HG03039 (cell line): Measurements from ENCODE around the gene QKI.
"Not testable (repeated sequence)": the region's sequence is repeated elsewhere in the genome, so short reads cannot be mapped to it uniquely, and the experiment has no call there.

Experiments
- ATAC-seq: cut with Tn5 transposase; IDR thresholded peaks from one replicate; pipeline ENCODE4 v1.9.1; 2021; ENCODE audit warnings: mild to moderate bottlenecking, moderate library complexity; ENCODE audit not compliant: unreplicated experiment

The QKI gene

DNA sequence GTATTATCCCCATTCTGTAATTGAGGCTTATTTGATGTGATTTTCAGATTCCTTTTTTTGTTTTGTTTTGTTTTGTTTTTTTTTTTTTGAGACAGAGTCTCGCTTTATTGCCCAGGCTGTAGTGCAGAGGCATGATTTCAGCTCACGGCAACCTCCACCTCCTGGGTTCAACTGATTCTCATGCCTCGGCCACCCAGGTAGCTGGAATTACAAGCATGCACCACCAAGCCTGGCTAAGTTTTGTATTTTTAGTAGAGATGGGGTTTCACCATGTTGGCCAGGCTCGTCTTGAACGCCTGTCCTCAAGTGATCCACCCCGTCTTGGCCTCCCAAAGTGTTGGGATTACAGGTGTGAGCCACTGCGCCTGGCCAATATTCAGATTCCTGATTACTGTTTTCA is 62.4 kb downstream of the QKI start:
- not testable (repeated sequence) for ATAC-seq

DNA sequence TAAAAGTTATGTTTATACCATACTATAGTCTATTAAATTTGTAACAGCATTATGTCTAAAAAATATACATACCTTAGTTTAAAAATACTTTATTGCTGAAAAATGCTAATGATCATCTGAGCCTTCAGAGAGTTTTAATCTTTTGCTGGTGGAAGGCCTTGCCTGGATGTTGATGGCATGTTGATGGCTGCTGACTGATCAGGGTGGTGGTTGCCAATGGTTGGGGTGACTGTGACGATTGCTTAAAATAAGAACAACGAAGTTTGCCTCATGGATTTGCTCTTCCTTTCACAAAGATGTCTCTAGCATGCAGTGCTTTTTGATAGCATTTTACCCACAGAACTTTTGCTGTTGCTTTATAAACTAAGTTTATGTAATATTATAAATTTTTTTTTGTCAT is 68.6 kb downstream of the QKI start:
- no peak for ATAC-seq

DNA sequence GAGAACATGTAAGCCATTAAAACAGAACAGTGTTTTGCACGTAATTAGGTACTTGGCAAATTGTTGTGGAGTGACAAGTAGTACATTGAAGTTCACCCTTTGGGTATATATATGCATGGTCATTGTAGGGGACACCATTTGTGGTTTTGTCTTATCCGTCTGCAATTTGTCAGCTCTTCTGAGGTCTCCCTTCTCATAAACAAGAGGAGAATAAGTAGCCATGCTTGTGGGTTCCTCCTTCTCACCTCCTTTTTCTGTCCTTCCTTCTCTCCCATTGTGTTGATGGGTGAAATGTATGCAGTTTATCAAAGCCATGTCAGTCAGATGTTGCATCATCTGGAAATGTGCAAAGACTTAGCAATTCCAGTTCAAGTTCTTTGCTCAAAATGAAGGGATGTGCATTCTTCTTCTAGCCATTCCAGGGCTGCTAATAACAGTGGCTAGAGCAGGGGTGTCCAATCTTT is 70.9 kb downstream of the QKI start:
- ATAC-seq, result no peak

DNA sequence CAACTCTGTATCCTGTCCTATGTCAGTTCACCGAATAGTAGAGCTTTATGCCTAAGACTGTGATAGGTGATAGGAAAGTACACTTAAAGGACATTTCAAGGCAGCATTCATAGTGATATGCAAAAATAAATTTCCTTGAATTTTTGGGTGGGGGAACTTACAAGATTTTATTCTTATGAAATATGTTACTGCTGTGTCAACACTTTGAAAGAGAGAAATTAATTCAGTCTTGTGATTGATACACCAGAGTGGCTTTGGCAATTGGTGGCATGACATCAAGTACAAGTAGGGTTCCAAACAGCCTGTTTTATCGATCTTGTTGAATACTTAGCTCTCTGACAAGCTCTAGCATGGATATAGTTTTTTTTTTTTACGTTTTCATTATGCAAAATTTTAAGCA is 72.3 kb downstream of the QKI start:
- no peak for ATAC-seq

DNA sequence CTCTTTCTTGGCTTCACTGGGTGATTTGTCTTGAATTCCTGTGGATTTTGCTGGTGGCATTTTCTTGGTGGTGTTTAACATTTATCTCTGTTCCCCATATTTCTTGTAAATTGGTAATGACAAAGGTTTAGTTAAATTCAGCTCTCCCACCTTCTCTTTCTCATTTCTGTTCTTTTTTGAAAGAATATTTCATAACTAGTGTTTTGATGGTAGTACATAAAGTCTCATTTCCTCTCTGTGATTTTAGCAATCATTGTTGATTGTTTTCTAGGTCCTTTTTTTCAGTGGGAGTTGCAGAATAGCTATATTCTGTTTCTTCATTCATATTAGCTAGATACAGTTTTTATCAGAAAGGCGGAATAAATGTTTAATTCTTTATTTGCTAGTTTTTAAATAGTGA is 73.1 kb downstream of the QKI start:
- ATAC-seq, result no peak

DNA sequence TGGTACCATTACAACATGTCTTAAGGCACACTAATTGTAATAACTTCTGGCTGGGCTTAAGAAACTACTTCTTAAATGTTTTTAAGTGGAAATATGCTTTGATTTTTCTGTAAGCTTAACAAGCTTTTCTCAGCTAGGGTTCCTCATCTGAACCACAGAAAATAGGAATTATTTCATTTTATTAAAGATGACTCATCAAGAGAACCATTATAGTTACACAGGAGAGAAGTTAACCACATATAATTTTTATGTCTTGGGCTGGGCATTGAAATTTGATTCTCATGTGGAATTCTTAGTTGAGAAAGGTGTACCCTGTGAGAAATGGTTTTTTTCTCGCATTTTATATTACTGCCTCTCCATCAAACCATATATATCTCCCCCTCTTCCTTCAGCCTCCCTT is 75.1 kb downstream of the QKI start:
- no peak for ATAC-seq

DNA sequence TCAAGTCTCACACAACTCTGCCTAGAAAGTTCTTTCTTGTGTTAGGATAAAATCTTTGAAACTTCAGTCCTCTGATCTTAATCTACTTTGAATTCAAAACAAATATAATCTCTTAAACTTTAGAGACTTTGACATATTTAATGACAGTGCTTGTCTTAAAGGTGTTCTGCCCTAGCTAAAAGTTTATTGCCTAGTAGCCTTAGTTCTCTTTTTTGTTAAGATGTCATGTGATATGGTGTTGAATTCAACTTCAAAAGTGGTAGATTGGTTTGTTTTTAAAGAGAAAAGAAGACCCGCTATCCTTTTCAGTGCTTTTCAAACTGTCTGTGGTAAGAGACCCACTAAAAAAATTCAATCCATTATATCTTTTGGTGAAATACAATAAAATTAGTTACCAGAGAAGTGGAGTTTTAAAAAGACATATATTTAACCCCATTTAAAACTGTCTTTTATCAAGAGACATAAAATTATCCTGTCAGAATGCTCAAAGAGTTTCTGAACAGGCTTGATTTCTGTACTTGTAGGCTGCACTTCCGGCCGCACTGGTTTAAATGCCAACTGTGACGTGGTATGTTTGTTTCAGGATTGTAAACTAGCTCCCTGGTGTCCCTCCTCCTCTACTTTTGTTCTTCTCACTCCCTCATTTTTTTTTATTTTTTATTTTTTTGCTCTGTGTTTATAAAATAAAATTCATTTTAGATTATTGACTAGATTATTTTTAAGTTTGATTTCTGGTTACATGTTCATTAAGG is 76.5 kb downstream of the QKI start:
- ATAC-seq, result no peak

DNA sequence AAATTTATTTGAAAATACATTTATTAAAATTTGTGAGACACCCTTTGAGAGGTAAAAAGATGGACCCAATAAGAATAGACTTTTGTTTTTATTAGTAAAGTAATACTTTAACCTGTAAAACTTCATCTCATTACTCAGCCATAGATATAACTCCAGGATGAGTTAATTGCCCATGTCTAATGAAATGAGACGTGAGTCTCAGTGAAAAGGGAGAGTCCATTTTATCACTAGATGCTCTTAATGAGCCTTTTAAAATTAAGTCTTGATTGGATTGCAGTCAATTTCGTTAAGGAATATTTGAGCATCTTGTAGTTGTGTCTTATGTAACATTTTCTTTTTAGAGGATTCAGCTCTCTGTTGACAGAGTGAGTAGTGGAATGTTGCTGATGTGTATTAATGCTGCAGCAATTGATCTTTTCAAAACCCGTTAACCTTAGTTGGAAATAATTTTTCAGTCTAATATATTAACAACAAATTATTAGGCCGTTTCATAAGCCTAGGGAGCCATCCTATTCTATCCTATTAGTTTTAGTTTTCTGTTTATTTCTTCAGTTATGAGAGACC is 77.3 kb downstream of the QKI start:
- no peak for ATAC-seq

DNA sequence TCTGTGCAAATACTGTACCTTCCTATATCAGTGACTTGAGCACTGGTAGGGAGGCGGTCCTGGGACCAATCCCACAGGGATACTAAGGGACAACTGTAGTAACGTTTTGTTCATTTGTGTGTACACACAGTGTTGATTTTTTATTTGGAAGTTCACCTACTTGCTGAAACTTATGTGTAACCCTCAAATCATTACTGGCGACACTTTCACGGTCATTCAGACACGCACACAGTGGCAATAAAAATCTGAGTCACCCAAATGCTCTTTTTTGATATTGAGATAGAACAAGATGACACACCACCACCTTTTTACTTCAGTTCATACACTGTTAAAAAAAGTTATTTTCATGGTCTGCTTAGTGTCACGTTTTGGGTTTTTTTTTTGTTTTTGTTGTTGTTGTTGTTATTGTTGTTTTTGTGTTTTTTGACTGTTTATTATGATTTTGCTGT is 79.8 kb downstream of the QKI start:
- no peak for ATAC-seq

DNA sequence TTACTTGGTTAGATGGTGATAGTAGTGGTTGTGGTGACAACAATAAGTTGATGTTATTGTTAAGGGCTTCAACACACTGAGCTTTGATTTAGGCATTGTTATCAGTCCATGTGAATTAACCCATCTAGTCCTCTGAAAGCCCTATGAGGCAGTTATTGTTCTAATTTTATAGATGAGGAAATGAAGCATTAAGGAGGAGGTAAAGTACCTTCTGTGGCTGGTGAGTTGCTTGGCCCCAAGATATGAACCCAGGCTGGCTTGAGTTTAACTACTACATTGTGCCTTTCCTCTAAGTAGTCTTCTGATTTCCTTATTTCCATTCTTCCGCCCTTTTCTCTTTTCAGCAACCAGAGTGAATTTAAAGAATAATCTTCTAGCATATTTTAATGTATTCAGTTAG is 81.7 kb downstream of the QKI start:
- ATAC-seq, result no peak

DNA sequence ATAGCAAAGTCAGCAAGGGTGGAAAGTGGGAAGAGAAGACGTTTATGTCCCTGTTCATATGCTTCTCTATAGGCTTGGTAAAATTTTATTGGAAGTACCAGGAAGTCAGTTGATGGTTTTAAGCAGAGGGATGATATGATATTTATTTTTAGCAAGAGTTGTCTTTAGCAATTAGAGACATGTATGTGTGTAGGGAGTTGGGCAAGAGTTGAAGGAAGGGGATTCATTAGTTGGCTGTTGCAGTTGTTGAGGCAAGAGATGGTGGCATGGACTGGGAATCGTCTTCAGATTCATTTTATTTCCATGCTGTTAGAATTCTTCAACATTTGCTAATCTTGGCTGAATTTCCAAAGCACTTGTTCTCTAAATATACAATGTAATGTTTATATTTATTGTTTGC is 85.6 kb downstream of the QKI start:
- ATAC-seq, result no peak

DNA sequence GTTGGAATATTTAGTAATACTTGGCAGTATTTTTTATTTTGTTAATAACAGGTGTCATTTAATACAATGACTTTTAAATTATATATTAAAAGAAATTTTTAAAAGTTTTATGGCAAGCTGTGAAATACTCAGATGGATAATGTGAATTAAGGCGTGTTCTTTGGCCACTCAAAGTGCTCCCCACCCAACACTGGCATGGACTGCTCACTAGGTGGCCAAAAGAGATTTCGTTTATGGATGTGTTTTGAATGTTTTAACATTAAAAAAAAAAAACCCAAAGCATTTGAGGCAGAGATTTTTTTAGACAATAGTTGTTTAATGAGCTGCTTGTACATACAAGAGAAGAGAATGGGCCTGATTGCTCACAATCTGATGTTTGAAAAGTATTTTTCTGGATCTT is 86.5 kb downstream of the QKI start:
- ATAC-seq, result no peak

DNA sequence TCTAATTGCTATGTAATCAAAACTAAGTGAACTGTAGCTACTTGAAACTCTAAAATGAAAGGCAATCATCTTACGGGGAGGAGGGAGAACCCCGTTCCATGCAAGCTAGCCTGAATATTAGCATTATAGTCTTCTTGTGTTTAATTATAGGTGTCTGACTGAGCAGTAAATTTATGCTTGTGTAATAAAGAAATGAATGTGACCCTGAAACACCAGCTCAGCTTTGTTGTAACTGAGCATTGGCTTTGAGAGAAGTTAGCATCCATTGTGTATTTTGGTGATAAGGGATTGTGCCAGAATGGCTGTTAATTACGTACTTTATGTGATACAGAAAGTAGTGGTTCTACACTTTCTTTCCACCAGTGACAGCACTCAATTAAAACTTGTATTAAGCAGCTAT is 86.9 kb downstream of the QKI start:
- ATAC-seq, result no peak

DNA sequence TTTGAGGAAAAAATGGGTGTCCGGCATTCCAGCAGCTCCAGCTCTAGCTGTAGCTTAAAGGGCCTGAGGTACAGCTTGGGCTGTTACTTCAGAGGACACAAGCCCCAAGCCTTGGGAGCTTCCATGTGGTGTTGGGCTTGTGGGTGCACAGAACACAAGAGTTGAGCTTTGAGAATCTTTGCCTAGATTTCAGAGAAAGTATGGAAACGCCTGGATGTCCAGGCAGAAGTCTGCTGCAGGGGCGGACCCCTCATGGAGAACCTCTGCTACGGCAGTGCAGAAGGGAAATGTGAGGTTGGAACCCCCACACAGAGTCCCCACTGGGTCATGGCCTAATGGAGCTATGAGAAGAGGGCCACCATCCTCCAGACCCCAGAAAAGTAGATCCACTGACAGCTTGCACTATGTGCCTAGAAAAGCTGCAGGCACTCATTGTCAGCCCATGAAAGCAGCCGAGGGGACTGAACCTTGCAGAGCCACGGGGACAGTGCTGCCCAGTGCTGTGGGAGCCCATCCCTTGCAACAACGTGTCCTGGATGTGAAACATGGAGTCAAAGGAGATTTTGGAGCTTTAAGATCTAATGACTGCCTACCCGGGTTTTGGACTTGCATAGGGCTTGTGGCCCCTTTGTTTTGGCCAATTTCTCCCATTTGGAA is 90.6 kb downstream of the QKI start:
- no peak for ATAC-seq

DNA sequence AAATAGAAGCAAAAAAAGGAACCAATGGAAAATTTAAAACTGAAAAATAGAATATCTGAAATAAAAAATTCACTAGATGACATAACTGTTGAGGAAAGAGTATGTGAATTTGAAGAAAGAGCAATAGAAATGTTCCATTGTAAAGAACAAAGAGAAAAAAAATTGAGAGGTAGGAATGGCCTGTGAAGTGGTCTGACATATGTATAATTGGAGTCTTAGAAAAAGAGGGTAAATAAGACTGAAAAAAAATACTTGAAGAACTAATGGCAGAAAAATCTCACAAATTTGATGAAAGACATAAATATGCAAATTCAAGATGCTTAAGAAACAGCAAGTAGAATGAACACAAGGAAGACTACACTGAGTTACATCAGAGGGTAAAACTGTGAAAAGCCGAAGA is 93.4 kb downstream of the QKI start:
- no peak for ATAC-seq

DNA sequence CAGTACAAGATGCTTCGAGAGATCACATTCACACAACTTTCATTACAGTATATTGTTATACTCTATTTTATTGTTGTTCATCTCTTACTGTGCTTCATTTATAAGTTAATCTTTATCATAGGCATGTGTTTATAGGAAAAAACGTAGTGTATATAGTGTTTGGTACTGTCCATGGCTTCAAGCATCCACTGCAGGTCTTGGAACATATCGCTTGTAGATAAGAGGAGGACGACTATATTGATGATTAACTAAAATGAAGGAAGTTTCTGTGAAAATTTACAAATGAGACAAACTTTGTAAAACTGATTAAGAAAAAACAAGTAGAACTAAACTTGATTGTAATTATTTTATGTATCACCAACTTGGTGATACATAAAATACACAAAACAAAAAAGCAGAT is 98.5 kb downstream of the QKI start:
- no peak for ATAC-seq

DNA sequence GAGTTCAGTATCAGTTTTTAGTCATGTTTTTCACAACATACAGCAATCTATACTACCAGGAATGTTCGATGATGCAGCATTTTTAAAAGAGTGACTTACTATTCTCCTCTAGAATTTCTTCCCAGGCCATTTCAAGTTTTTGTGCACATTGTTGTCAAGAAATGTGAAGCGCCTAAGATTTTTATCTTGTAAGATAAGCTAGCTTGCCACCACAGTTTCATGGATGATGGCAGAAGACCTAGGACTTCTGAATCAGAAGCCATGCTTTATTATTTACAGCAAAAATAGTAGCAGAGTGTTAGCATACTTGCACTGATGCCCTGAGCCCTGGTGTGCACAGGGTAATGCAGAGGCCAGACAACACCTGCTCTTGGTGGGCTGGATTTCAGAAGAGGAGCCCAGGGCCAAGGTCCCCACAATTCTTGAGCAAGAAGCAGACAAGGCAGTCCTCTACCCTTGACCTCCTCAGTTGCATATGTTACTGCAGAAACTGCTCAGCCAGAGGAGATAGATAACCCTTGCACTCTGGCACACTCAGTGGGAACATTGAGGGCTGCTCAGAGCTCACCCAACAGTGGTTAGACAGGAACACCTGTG is 99.2 kb downstream of the QKI start:
- ATAC-seq, result no peak

DNA sequence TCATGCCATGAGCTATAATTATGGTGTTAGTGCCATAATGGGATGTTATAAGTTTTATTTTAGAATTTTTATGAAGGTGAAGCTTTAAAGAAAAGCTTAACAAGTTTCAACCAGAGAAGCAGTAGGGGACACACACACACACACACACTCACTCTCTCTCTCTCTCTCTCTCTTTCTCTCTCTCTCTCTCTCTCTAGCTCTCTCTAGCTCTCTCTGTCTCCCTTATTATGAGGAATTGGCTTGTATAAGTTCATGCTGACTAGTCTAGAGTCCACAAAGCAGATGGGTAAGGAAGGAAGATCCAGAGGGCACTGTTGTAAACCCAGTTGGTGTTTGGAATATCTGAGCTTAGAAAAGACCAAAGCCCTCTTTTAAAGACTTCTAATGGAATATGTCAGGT is 102.4 kb downstream of the QKI start:
- no peak for ATAC-seq

DNA sequence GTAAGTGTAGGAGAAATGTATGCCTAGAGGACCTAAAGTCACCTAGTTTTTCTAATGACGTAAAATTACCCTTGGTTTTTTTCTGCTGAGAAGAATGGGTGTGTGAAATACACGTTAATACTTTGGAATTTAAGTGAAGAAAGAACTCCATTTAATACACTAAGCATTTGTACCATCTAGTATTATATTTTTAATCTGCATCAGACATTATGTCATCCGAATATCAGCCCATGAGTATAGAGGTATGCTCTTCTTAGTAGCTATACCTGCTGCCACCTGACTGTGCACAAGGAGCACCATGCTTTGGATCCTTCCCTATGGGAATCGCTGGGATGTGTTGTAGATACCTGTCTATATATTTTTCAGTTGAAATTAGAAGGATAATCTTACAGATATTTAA is 106.4 kb downstream of the QKI start:
- no peak for ATAC-seq

DNA sequence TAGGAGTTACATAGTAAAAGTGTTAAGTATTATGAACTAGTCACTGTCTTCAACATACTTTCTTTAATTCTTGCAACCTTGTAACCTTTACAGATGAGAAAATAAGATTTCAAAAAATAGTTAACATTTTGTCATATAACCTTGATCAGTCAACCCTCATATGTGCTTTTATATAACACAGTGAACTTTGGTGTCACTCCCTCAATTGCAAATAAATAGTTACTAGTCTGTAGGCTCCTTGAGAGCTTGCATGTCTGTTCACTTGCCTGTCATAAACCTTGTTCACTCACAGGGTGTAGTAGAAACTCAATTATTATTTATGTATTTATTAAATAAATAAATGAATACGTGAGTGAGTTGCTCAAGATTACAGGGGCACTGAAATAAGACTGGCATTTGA is 107.5 kb downstream of the QKI start:
- no peak for ATAC-seq

DNA sequence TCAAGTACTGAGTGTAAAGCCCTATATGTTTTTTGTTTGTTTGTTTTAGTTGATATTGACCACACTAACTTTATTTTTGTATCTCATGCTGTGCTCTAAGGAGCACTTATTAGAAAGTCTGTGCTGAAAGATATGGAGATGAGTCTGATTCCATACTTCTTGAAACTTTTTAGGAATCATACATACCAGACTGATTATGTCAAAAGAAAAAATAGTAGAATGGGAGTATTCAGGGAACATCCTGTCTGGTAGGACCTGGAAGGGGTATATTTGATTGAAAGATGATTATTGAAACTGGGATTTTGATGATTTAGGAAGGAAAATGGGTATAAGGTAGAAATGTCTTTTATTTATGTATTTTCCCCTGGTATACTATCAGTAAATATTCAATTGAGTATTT is 111.4 kb downstream of the QKI start:
- ATAC-seq, result no peak

DNA sequence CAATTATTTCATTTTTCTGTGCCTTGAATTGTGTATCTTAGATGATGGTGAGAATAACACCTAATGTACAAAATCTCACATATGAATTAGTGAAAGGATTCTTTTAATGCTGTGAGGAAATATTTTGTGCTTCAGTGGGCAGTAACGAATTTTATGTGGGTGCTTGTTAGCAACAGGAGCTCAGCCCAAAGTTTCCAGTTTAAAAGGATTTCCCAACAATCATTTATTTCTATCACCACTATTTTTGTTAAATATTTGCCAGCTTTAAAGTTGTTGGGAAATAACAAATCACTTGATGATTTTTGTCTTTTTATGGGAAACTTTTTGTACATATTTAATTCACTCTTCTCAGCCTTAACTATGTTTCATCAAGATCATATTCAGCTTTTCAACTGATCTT is 111.8 kb downstream of the QKI start:
- ATAC-seq, result no peak
